ENCODE data around the gene CARMIL1.
A peak's percentile ranks its signal among the peaks of the same experiment; 100 is the strongest.
"Not testable (repeated sequence)": the region's sequence is repeated elsewhere in the genome, so short reads cannot be mapped to it uniquely, and the experiment has no call there.

The CARMIL1 gene

GRCh38 chr6:25586119-25586518 lies 306.9 kb downstream of the CARMIL1 start:
- not testable (repeated sequence) for DNase-seq

GRCh38 chr6:25586927-25587326 lies 307.8 kb downstream of the CARMIL1 start:
- no peak for DNase-seq

- no peak for DNase-seq
Measured at GRCh38 chr6:25590986-25591385, 311.8 kb downstream of the CARMIL1 start.

- DNase-seq: no peak
Measured at GRCh38 chr6:25596928-25597818, 318.0 kb downstream of the CARMIL1 start.

- no peak for DNase-seq
Measured at GRCh38 chr6:25599516-25600085, 320.4 kb downstream of the CARMIL1 start.

- peak; percentile 10 for DNase-seq
Measured at GRCh38 chr6:25601800-25602673, 322.9 kb downstream of the CARMIL1 start.

GRCh38 chr6:25602674-25602982 lies 323.5 kb downstream of the CARMIL1 start:
- no peak for DNase-seq

GRCh38 chr6:25603251-25603650 lies 324.1 kb downstream of the CARMIL1 start:
- DNase-seq: no peak

- DNase-seq: no peak
Measured at GRCh38 chr6:25606151-25606550, 327.0 kb downstream of the CARMIL1 start.

GRCh38 chr6:25608558-25609174 lies 329.5 kb downstream of the CARMIL1 start:
- DNase-seq: no peak

GRCh38 chr6:25612666-25613065 lies 333.5 kb downstream of the CARMIL1 start:
- no peak for DNase-seq

GRCh38 chr6:25613415-25613814 lies 334.2 kb downstream of the CARMIL1 start:
- DNase-seq: no peak

- no peak for DNase-seq
Measured at GRCh38 chr6:25614052-25614451, 334.9 kb downstream of the CARMIL1 start.

GRCh38 chr6:25615471-25615870 lies 336.3 kb downstream of the CARMIL1 start:
- no peak for DNase-seq

- no peak for DNase-seq
Measured at GRCh38 chr6:25617997-25618396, 338.8 kb downstream of the CARMIL1 start.

- DNase-seq: no peak
Measured at GRCh38 chr6:25619217-25619616, 340.0 kb downstream of the CARMIL1 start.

- DNase-seq: no peak
Measured at GRCh38 chr6:25620391-25620790, 341.2 kb downstream of the CARMIL1 start.

- DNase-seq: no peak
Measured at GRCh38 chr6:25623065-25623464, 343.9 kb downstream of the CARMIL1 start.

- no peak for DNase-seq
Measured at GRCh38 chr6:25623879-25624278, 344.7 kb downstream of the CARMIL1 start.

GRCh38 chr6:25627001-25627400 lies 347.8 kb downstream of the CARMIL1 start:
- no peak for DNase-seq

GRCh38 chr6:25628471-25629197 lies 349.5 kb downstream of the CARMIL1 start:
- no peak for DNase-seq

GRCh38 chr6:25629198-25629576 lies 350.0 kb downstream of the CARMIL1 start:
- no peak for DNase-seq
